T-helper 9 cell (primary cell): ENCODE data around the gene HDAC10.

Source experiments
- DNase-seq: peaks from one replicate; pipeline ENCODE4 v3.0.0-alpha.2; 2020

Gene HDAC10

DNA sequence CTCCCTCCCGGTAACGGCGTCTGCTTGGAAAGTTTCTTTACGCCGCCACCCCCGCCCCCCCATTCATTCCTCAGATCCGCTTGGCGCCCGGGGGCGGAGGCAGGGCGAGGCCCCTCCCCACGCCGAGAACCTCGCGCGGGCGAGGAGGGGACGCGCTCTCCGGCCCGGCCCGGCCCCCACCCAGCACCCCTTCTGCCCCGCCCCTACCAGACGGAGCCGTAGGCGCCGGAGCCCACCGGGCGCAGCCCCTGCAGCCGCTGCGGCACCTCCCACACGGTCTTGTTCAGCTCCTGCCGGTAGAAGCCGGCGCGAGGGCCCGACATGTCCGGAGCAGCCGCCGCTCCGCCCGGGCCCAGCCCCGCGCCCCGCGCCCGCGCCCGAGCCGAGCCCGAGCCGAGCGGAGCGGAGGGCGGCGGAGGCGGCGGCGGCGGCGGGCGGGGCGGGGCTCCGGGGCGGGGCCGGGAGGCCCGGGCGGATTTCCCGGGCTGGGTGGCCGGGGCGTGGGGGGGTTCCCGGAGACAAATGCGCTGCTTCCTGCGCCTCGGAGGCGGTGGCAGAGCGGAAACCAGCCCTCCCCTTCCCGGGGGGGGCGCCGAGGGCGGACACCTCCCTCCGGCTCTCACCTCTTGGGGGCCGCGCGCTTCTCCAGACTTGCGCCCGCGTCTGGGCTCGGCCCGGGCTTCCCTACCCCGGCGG, 19.1 kb upstream of the HDAC10 start, which contains the start of gene MAPK11:
MAPK11 (minus strand) TSS at position 411 of the 696 bp plus-strand sequence; CDS start at position 323, 88 bp downstream.
- peak; percentile 61 for DNase-seq

DNA sequence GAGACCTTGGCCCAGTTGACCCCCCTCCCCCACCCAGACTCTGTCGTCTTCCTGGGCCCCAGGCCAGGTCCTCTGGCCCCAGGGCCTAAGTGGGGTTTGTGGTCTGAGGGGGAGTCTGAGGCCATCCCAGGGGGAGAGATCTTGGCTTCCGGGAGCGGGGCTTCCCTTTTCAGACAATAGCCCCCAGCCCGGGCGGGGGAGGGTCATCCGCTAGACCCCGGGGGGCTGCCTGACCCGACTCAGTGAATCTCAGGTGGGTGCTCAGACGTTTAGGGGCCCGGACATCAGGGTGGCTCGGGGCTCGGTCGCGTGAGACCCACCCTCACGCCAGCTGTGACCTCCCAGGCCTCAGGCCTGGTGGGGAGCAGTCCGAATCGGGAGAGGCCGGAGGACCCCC, 18.5 kb upstream of the HDAC10 start:
- DNase-seq, result no peak

DNA sequence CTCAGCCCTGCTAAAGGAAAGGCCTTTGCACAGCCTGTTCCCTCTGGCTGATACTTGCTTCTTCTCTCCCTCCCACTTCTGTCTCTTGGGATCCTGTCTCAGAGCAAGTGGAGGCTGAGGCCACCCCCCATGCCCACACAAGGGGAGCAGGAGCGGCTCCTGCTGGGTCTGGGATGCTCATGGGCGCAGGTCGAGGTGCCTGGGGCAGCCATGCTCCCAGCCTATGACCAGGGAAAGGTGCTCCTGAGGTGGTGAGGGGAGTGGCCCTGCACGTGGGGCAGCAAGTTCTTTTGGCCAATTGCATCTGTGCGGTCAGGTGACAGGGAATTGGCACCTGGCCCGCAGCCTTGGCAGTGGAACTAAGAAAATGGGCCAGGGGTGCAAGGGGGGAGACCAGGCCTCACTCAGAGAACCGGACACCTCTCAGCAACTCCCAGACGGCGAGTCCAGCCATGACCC, 17.6 kb upstream of the HDAC10 start:
- DNase-seq, result no peak

DNA sequence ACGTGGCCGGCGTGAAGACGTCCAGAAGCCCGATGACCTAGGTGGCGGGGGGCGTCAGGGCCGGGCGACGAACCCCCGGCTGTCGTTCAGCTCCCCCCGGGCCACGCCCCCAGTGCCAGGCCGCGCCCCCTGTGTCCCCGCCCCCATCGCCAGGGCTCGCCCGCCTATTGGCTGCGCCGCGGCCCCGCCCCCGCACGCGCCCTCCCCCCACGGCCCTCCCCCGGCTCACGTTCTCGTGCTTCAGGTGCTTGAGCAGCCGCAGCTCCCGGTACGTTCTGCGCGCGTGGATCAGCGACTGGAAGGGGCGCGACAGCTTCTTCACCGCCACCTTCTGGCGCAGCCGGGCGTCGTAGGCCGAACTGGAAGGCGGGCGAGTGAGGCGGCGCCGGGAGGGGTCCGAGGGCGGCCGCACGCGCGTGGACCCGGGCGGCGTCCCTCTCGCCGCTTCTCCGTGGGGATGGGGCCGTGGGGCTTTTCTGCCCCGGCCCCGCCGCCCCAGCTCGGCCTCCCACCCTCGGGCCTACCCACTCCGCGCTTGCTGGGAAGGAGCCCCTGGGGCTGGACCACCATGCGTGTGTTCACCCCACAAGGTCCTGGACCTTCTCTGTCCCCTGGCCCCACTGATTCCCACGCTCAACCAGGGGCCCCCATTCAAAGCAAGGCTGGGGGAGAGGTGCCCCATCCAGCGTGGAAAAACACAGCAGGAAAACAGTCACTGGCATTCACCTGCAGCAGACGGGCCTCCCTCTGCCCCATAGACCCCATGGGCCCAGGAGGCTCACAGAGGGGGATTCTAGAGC, 16.7 kb upstream of the HDAC10 start:
- DNase-seq, result peak; percentile 31

DNA sequence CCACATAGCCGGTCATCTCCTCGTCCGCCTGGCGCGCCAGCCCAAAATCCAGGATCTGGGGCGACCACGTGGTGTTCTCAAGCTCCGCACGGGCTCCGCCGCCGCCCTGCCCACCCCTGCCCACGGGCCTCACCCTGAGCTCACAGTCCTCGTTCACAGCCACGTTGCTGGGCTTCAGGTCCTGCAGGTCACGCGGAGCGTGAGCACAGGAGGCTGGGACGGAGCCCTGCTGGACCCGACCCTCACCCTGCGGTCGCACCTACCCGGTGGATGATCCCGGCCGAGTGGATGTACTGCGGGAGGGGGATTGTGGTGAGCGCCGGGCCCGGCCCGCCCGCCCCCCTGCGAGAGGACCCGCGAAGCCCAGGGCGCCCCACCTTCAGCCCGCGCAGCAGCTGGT, 15.9 kb upstream of the HDAC10 start:
- DNase-seq, result no peak

DNA sequence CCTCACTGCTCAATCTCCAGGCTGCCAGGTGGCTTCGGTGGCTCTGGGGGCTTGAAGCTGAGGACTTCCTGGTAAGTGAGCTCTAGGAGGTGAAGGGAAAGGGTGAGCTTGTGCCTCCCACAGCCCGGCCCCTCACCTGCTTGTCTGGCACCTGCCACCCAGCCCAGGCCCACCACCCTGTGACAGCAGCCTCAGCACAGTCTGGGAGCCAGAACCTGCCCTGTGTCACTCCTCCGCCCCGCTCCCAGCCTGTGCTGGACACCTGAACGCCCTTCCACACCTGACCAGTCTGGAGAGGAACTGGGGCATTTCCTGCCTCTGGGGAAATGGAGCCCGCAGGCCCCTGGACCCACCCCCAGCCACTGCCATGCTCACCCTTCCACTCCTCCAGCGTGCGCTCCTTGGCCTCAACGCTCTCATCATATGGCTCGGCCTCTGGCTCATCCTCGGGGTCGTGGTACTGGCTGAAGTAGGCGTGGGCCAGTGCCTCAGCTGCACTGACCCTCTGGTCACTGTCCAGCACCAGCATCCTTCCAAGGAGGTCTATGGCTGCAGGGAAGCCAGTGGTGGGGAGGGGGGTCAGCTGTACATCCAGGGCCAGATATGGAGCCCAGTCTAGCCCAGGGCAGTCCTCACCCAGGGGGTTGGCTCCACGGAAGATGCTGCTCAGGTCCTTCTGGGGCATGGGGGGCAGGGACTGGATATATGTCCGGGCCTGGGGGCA, 14.0 kb upstream of the HDAC10 start:
- no peak for DNase-seq

DNA sequence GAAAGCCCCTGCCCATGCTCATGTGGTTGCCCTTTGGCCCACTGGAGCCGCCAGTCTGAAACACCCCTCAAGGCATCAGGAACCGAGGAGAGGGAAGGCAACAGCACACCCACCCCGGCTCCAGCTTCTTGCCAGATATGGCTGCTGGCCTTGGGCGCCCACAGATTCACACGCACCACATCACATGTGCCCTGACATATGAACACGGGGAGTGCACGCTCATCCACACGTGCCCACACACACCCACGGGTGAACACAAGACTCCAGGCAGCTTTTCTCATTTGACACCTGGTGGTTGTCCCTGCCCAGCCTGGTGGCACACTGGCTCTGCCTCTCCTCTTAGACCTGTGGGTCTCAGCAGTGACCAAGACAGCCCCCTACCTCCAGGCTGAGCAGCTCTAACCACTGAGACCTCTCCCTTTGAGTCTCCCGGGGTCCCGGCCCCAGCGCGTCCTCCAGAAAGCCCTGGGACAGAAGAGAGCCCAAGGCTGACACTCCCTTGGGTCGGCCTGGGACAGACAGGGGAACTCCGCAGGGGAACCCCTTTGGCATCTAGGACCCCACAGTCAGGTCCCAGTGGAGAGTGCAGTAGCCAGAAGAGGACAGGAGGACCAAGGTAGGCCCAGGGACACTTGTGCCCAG, 13.2 kb upstream of the HDAC10 start:
- DNase-seq, result no peak

DNA sequence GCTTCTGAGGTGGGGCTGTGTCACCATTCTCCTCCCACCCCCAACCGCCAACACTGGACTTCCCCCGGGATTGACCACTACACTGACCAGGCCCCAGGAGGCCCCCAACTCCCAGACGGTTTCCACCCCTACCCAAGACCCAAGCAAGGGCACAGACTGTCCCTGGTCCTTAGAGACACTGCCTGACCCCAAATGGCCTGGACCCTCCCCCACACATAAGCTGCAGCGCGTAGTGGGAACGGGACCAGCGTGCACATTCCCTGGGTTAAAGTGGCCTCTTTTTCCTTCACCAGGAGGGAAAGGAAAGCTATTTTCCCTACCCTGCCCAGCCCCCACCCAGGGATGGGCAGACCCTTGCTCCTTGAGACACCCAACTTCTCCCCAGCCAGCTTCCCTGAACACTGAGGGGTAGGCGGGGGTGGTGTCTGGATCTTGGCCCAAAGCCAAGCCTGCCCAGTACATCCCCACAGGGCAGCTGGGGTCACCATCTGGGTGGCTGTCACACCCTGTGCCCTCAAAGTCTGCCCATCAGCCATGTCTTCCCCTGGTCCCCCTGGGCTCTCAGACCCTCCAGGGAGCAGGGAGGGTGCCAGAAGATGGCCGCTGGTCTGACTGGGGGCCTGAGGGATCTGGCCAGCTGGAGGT, 12.0 kb upstream of the HDAC10 start:
- no peak for DNase-seq

DNA sequence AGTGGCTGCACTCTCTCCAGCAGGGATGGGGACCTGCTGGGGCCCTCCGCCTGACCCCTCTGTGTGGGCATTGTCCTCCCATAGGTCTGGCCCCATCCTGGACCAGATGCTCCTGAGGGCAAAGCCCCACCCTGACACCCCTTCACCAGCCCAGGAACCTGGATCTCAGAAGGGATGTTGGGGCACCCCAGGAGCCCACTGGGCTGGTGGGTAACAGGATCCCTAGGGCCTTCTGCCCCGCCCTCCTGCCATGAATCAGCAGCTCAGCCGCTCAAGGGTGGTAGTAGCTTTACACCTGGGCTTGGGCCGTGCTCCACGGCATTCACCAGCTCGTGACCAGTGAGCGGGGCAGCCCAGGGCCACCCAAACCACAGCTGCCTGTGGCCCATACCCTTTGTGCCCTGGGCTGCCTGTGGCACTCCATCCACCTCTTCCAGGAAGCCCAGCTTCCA, 11.4 kb upstream of the HDAC10 start:
- DNase-seq, result no peak

DNA sequence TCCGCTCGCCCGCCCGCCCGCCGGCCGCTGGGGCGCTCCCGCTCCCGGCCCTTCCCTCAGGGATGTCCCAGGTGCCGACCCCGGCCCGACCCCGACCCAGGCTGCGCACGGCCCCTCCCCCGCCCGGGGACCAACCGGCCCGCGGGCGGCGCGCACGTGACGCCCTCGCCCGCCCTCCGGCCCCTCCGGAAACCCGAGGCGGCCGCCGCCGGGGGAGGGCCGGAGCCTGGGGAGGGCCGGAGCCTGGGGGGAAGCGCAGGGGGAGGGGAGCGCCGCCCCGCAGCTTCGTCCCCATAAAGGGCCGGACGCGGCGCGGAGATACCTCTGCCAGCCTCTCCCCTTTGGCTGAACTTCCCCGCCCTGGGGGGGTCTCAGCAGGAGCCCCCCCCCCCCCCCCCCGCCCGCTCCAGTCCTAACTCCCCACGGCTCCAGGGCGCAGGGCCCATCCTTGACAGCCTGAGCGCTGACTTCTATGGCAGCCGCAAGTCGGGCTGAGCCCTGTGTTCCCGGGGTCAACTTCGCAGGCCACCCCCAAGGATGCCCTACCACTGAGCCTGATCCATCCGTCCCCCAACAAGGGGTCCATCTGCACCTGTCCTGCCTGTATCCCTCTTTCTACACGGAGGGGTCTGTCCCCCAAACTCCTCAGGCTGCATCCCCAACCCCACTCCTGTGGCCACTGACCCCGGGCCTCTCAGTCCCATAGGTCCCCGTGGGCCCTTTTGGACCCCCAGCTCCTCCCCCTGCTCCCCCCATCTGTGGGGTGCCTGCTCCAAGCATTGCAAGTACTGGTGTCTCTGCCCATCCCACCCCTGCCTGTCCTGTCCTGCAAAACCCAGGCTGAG, 10.8 kb upstream of the HDAC10 start, which contains the start of gene MAPK12:
MAPK12 (minus strand) TSS at position 69 of the 845 bp plus-strand sequence. CDS start 174 bp downstream, outside the sequence.
- DNase-seq, result no peak

DNA sequence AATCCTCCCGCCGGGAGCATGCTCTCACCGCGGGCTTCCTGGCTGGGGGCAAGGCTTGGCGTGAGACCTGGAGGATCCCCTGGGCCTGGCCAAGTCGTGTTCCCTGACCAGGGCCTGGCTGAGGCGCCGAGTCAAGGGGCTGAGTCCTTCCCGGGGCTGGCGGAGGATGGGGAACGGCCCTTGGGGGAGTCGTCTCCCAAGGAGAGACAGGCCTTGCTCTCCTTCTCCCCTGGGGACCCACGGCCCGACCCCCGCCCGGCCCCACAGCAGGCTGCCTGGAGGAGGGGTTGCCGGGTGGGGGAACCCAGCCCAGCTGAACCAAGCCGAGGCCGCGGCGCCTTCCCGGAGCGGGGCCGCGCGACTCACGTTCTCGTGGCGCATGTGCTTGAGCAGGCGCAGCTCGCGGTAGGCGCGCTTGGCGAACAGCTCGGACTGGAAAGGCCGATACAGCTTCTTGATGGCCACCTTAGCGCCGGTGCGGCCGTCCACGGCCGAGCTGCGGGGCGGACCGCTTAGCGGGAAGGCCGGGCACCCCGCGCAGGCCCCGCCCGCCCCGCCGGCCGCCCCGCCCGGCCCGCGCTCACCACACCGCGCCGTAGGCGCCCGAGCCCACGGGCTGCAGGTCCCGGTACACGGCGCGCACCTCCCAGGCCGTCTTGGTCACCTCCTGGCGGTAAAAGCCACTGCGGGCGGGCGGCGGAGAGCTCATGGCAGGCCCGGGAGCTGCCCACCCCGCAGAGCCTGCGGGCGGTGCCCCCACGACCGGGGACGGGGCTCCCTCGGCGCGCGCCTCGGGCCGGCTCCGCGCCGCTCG, 9.9 kb upstream of the HDAC10 start:
- no peak for DNase-seq

DNA sequence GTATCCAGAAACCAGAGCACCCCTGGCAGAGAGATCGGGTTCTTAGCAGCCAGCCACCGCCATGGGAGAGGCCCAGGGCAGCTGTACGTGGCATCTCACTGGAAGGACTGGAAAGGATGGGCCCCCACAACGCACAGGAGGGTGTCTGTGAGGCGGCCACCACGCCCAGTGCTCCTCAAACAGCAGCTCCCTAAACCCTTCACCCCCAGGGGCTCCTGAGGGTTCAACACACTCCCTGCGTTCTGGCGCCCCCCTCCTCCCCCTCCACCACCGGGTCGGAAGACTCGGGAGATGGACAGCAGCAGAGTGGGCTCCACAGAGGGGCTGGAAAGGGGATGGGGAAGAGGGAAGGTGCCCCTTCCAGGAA, 9.4 kb upstream of the HDAC10 start:
- DNase-seq, result no peak

DNA sequence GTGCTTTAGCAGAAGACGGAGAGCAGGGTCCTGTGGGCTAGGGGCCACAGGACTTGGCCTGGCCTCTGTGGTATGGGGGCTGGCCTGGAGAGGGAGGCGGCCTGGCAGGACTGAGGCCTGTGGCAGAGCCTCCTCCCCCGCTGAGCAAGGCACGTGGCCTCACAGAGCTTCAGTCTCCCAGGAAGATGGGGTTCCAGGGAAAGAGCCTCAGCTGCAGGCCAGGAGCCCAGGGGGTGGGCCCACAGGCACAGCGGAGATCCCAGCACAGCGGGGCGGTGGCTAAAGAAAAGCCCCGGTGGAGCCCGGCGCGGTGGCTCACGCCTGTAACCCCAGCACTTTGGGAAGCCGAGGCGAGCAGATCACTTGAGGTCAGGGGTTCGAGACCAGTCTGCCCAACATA, 8.2 kb upstream of the HDAC10 start:
- no peak for DNase-seq

DNA sequence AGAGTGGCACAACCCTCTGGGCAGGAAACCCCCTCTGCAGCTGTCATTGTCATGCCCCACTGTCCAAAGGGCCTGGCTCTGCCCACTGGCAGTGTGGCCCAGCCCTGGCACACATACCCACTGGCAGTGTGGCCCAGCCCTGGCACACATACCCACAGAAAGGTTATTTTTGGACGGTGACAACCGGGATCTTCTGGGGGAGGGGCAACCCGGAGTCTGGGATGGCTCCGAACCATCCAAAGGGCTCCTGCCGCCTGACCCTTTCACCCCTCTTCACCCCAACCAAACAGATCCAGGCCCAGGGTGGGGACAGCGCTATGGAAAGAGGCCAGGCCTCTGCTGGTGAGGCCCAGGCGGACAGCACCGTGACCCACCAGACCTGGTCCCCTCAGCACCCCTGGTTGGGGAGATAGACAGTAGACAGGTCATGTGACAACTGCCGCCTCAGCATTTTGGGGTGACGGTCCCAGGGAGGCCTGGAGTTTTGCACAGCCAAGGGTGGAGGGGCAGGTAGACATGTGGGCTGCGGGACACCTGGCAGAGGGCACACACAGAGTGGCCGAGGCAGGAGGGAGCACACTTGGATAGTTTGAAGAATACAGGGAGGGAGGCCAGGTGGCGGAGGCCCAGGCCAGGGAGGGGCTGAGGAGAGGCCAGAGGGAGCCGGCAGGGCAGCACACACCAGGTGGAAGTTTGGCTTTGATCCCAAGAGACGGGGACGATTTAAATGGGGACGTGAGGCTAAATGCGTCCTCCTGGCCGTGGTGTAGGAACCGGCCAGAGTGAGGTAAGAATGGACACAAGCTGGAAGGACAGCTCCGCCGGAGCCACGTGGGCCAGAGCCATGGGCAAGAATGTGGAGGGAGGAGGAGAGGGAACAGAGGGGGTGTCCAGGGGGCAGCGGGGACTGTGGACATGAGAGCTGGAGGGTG, 7.6 kb upstream of the HDAC10 start:
- no peak for DNase-seq

DNA sequence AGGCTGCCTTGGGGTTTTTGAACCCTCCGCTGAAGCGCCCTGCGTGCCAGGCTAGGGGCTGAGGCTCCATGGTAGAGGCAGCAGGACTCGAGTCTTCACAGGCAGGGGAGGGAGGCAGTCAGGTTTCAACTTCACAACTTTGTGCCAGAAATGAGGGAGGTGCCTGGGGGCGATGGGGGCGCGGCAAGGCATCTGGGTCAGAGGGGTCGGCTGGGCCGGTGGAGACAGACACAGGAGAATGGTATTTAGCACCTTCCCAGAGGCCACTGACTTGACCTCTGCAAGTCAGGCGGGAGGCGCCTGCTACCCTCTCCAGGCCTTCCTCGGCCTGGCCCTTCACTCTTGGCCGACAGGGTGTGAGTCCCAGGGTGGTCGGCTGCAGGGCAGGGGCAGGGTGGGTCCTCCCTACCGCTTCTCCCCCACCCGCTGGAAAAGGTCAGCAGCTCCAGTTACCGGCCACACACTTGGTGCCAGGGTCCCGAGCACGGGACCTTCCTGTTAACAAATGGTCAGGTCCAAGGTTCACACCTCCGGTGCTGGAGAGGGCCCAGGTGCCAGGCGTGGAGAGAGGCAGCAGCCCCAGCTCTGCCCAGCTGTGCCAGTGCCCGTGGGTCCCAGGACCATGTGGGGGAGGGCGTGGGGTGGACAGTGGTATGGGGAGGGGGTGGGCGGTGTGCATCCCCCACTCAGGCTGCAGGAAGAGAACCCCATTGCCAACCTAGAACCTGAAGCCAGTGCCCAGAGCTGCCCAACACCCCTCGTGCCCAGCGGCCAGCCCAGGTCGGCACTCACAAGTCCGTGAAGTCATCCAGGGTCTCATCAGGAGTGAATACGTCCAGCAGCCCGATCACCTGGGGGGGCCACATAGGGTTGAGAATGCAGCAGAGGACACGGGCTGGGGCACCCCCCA, 6.6 kb upstream of the HDAC10 start:
- no peak for DNase-seq

DNA sequence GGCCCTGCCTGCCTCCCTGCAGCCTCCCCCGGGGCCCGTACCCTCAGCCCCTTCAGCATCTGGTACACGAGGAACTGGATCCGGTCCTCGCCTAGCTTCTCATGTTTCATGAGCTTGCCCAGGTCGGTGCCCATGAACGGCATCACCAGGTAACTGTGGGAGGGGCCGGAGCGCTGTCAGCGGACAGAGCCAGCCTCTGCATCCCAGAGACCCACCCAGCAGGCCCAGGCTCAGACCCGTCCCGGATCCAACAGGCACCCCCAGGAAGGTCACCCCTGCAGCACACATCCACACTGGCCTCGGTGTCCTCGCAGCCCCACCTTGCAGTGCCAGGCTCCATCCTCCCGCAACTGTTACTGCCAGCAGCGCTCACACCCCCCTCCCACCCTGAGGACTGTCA, 6.0 kb upstream of the HDAC10 start:
- no peak for DNase-seq

DNA sequence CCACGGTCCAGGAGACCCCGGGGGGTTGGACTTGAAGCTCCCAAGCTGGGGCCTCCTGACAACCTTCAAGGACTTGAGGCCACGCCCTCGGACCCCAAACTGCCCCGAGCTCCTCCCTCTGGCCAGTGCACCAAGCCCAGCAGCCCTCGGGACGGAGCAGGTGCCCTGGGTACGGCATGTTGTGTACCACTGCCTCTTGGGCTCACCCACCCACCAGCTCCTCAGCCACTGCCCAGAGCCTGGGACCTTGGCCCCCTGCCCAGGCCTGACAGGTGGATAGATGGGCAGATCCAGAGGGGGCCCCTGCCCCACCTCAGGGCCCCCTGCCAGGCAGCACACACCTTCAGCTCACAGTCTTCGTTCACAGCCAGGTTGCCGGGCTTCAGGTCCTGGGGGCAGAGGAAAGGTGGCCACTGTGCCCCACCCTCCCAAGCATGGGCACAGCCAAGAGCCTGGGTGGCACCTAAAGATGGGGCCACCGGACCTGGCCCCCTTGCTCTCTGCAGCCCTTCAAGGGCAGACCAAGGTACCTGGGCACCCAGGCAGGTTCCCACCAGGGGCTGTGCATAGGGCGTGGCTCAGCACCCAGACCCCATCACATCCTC, 5.3 kb upstream of the HDAC10 start:
- DNase-seq, result no peak

DNA sequence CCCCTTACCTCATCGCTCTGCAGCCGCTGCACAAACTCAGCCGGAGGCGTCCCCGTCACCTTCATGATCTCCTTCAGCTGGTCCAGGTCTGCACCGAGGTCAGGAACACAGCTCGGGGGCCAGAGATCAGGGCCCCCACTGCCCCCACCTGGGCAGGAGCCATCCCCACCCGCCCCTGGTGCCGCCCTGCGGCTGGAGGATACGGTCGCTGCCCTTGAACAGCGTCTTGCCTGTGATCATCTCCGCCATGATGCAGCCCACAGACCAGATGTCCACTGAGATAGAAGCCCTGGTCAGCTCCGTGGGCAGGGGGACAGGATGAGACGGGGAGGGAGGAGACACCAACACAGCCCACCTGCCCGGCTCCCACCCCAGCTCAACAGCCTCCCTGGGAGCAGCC, 4.5 kb upstream of the HDAC10 start:
- DNase-seq, result no peak
